ENCODE measurements around the gene SLC22A17.

Gene SLC22A17

GRCh38 chr14:23356662-23357061 is 4.0 kb upstream of the SLC22A17 start:
- Histone ChIP-seq H3K79me1 (ENCODE audit: low read length) (peaks cover 1% of the 10 kb centered on the region), H3K27ac (ENCODE audit: low read depth, low read length) (no peak overlapping the region)
- WGBS (ENCODE audit: extremely low coverage, insufficient coverage, low lambda C conversion rate) = no CpG with 5 or more reads among the region's 4 CpGs

GRCh38 chr14:23355871-23356435 is 3.3 kb upstream of the SLC22A17 start:
- no peak overlapping the region for H2AK5ac ChIP-seq (ENCODE audit: low read length)
- no peaks in the 10 kb centered on the region for H3K79me2 ChIP-seq (ENCODE audit: control insufficient read depth, insufficient read depth, low read length)
- H2BK5ac ChIP-seq (ENCODE audit: low read length) = no peak overlapping the region
- H3K23ac ChIP-seq (ENCODE audit: low read length) = no peak overlapping the region
- no peak overlapping the region for H2BK15ac ChIP-seq (replicated peaks; ENCODE audit: low read depth)
- H3K4me2 ChIP-seq (ENCODE audit: low read length) = no peak overlapping the region
- no peak overlapping the region for H3K56ac ChIP-seq (ENCODE audit: low read length)
- no peak for DNase-seq
- H3K4me1 ChIP-seq (ENCODE audit: control insufficient read depth, low read depth, low read length) = peaks cover 2% of the 10 kb centered on the region
- H3K4ac ChIP-seq (ENCODE audit: low read depth, low read length) = no peak overlapping the region
- H3K36me3 ChIP-seq (ENCODE audit: control insufficient read depth, insufficient read depth, low read length) = no peaks in the 10 kb centered on the region
- no peaks in the 10 kb centered on the region for H3K79me1 ChIP-seq (ENCODE audit: low read length)
- H4K5ac ChIP-seq (ENCODE audit: low read length) = no peak overlapping the region
- WGBS (ENCODE audit: extremely low coverage, insufficient coverage, low lambda C conversion rate) = no CpG with 5 or more reads among the region's 6 CpGs
- no peak overlapping the region for H3K4me3 ChIP-seq (ENCODE audit: low read length)
- H3K27ac ChIP-seq (ENCODE audit: low read depth, low read length) = no peak overlapping the region
- H3K27me3 ChIP-seq (ENCODE audit: insufficient read depth, low read length, poor library complexity) = no peaks in the 10 kb centered on the region
- no peak overlapping the region for H2BK120ac ChIP-seq (ENCODE audit: low read depth, low read length)
- no peak overlapping the region for H4K8ac ChIP-seq (ENCODE audit: low read depth, low read length)
- H3K9ac ChIP-seq (ENCODE audit: low read length) = no peak overlapping the region
- H3K18ac ChIP-seq (ENCODE audit: low read length) = no peak overlapping the region

More at GRCh38 chr14:23356662-23357061, 4.0 kb upstream of the SLC22A17 start:
- no peak overlapping the region for H2BK15ac ChIP-seq (replicated peaks; ENCODE audit: low read depth)
- no peak overlapping the region for H3K4ac ChIP-seq (ENCODE audit: low read depth, low read length)
- no peak overlapping the region for H3K18ac ChIP-seq (ENCODE audit: low read length)
- H3K56ac ChIP-seq (ENCODE audit: low read length) = no peak overlapping the region
- no peak overlapping the region for H4K5ac ChIP-seq (ENCODE audit: low read length)
- no peaks in the 10 kb centered on the region for H3K79me2 ChIP-seq (ENCODE audit: control insufficient read depth, insufficient read depth, low read length)
- H3K27me3 ChIP-seq (ENCODE audit: insufficient read depth, low read length, poor library complexity) = no peaks in the 10 kb centered on the region
- H2BK120ac ChIP-seq (ENCODE audit: low read depth, low read length) = no peak overlapping the region
- H3K4me1 ChIP-seq (ENCODE audit: control insufficient read depth, low read depth, low read length) = peaks cover 2% of the 10 kb centered on the region
- no peak overlapping the region for H2AK5ac ChIP-seq (ENCODE audit: low read length)
- H3K23ac ChIP-seq (ENCODE audit: low read length) = no peak overlapping the region
- H3K4me3 ChIP-seq (ENCODE audit: low read length) = no peak overlapping the region
- no peak overlapping the region for H4K8ac ChIP-seq (ENCODE audit: low read depth, low read length)
- H3K9ac ChIP-seq (ENCODE audit: low read length) = no peak overlapping the region
- H2BK5ac ChIP-seq (ENCODE audit: low read length) = no peak overlapping the region
- no peaks in the 10 kb centered on the region for H3K36me3 ChIP-seq (ENCODE audit: control insufficient read depth, insufficient read depth, low read length)
- no peak for DNase-seq
- no peak overlapping the region for H3K4me2 ChIP-seq (ENCODE audit: low read length)

- H4K5ac ChIP-seq (ENCODE audit: low read length) = no peak overlapping the region
- no peaks in the 10 kb centered on the region for H3K27me3 ChIP-seq (ENCODE audit: insufficient read depth, low read length, poor library complexity)
- no peak overlapping the region for H2BK15ac ChIP-seq (replicated peaks; ENCODE audit: low read depth)
- no peak overlapping the region for H3K18ac ChIP-seq (ENCODE audit: low read length)
- H3K27ac ChIP-seq (ENCODE audit: low read depth, low read length) = no peak overlapping the region
- H3K9ac ChIP-seq (ENCODE audit: low read length) = no peak overlapping the region
- no peaks in the 10 kb centered on the region for H3K36me3 ChIP-seq (ENCODE audit: control insufficient read depth, insufficient read depth, low read length)
- no CpG with 5 or more reads among the region's 6 CpGs for whole genome bisulfite sequencing (ENCODE audit: extremely low coverage, insufficient coverage, low lambda C conversion rate)
- no peak overlapping the region for H3K4me2 ChIP-seq (ENCODE audit: low read length)
- no peaks in the 10 kb centered on the region for H3K79me1 ChIP-seq (ENCODE audit: low read length)
- no peak for DNase-seq
- H2BK120ac ChIP-seq (ENCODE audit: low read depth, low read length) = no peak overlapping the region
- H3K4ac ChIP-seq (ENCODE audit: low read depth, low read length) = no peak overlapping the region
- no peaks in the 10 kb centered on the region for H3K79me2 ChIP-seq (ENCODE audit: control insufficient read depth, insufficient read depth, low read length)
- H3K4me3 ChIP-seq (ENCODE audit: low read length) = no peak overlapping the region
- no peak overlapping the region for H4K8ac ChIP-seq (ENCODE audit: low read depth, low read length)
- H3K56ac ChIP-seq (ENCODE audit: low read length) = no peak overlapping the region
- no peak overlapping the region for H2BK5ac ChIP-seq (ENCODE audit: low read length)
- no peak overlapping the region for H2AK5ac ChIP-seq (ENCODE audit: low read length)
- H3K23ac ChIP-seq (ENCODE audit: low read length) = no peak overlapping the region
- H3K4me1 ChIP-seq (ENCODE audit: control insufficient read depth, low read depth, low read length) = peaks cover 2% of the 10 kb centered on the region
Observed at GRCh38 chr14:23354990-23355389, 2.3 kb upstream of the SLC22A17 start.

- H2BK120ac ChIP-seq (ENCODE audit: low read depth, low read length) = no peak overlapping the region
- H2BK15ac ChIP-seq (replicated peaks; ENCODE audit: low read depth) = no peak overlapping the region
- no peaks in the 10 kb centered on the region for H3K36me3 ChIP-seq (ENCODE audit: control insufficient read depth, insufficient read depth, low read length)
- no peaks in the 10 kb centered on the region for H3K79me2 ChIP-seq (ENCODE audit: control insufficient read depth, insufficient read depth, low read length)
- no peak overlapping the region for H3K18ac ChIP-seq (ENCODE audit: low read length)
- WGBS (ENCODE audit: extremely low coverage, insufficient coverage, low lambda C conversion rate) = no CpG with 5 or more reads among the region's 5 CpGs
- H3K4ac ChIP-seq (ENCODE audit: low read depth, low read length) = no peak overlapping the region
- no peak overlapping the region for H3K56ac ChIP-seq (ENCODE audit: low read length)
- H3K9ac ChIP-seq (ENCODE audit: low read length) = no peak overlapping the region
- no peaks in the 10 kb centered on the region for H3K79me1 ChIP-seq (ENCODE audit: low read length)
- no peak overlapping the region for H3K27ac ChIP-seq (ENCODE audit: low read depth, low read length)
- no peak overlapping the region for H4K8ac ChIP-seq (ENCODE audit: low read depth, low read length)
- H3K4me2 ChIP-seq (ENCODE audit: low read length) = no peak overlapping the region
- H4K5ac ChIP-seq (ENCODE audit: low read length) = no peak overlapping the region
- H3K23ac ChIP-seq (ENCODE audit: low read length) = no peak overlapping the region
- no peak overlapping the region for H3K4me3 ChIP-seq (ENCODE audit: low read length)
- DNase-seq = no peak
- H2AK5ac ChIP-seq (ENCODE audit: low read length) = no peak overlapping the region
- peaks cover 2% of the 10 kb centered on the region for H3K4me1 ChIP-seq (ENCODE audit: control insufficient read depth, low read depth, low read length)
- H2BK5ac ChIP-seq (ENCODE audit: low read length) = no peak overlapping the region
- H3K27me3 ChIP-seq (ENCODE audit: insufficient read depth, low read length, poor library complexity) = no peaks in the 10 kb centered on the region
Observed at GRCh38 chr14:23353433-23353780, 720 bp upstream of the SLC22A17 start.

- H2BK15ac ChIP-seq (replicated peaks; ENCODE audit: low read depth) = no peak overlapping the region
- H2BK5ac ChIP-seq (ENCODE audit: low read length) = peak overlapping the region; percentile 17
- H3K79me2 ChIP-seq (ENCODE audit: control insufficient read depth, insufficient read depth, low read length) = no peaks in the 10 kb centered on the region
- no peaks in the 10 kb centered on the region for H3K36me3 ChIP-seq (ENCODE audit: control insufficient read depth, insufficient read depth, low read length)
- no peak overlapping the region for H4K5ac ChIP-seq (ENCODE audit: low read length)
- peak overlapping the region; percentile 87 for H3K9ac ChIP-seq (ENCODE audit: low read length)
- no peaks in the 10 kb centered on the region for H3K27me3 ChIP-seq (ENCODE audit: insufficient read depth, low read length, poor library complexity)
- H3K4me3 ChIP-seq (ENCODE audit: low read length) = peak overlapping the region; percentile 69
- no peak overlapping the region for H2AK5ac ChIP-seq (ENCODE audit: low read length)
- H3K4ac ChIP-seq (ENCODE audit: low read depth, low read length) = no peak overlapping the region
- H4K8ac ChIP-seq (ENCODE audit: low read depth, low read length) = no peak overlapping the region
- no peaks in the 10 kb centered on the region for H3K79me1 ChIP-seq (ENCODE audit: low read length)
- no peak overlapping the region for H3K18ac ChIP-seq (ENCODE audit: low read length)
- H3K27ac ChIP-seq (ENCODE audit: low read depth, low read length) = no peak overlapping the region
- peak; percentile 59 for DNase-seq
- H3K23ac ChIP-seq (ENCODE audit: low read length) = peak overlapping the region; percentile 33
- peaks cover 2% of the 10 kb centered on the region for H3K4me1 ChIP-seq (ENCODE audit: control insufficient read depth, low read depth, low read length)
- peak overlapping the region; percentile 87 for H3K4me2 ChIP-seq (ENCODE audit: low read length)
- H3K56ac ChIP-seq (ENCODE audit: low read length) = peak overlapping the region; percentile 95
- WGBS (ENCODE audit: extremely low coverage, insufficient coverage, low lambda C conversion rate) = no CpG with 5 or more reads among the region's 61 CpGs
- no peak overlapping the region for H2BK120ac ChIP-seq (ENCODE audit: low read depth, low read length)
Observed at GRCh38 chr14:23351681-23352505, 794 bp downstream of the SLC22A17 start.

Measured in mesendoderm (in vitro differentiated cells).